HepG2 (cell line): ENCODE results near the gene FBXO4. TPM values are rescaled to one million over a fixed set of nuclear protein-coding genes. Genes with fewer than 3 reads are reported as not detected.

Experiments used
- ATAD3A ChIP-seq: sonication (generic); formaldehyde crosslinking; IDR thresholded peaks from 2 replicates; pipeline ENCODE4 v1.4.0; 2020; ENCODE audit warnings: missing genetic modification reagents
- ATM ChIP-seq: fragments of 450-650 bp; IDR thresholded peaks from 2 replicates; pipeline ENCODE4 v1.7.1; 2017; ENCODE audit warnings: mild to moderate bottlenecking, borderline replicate concordance
- BATF2 ChIP-seq: sonication (generic); formaldehyde crosslinking; IDR thresholded peaks from 2 replicates; pipeline ENCODE4 v1.8.0; 2022; ENCODE audit warnings: mild to moderate bottlenecking, missing genetic modification reagents, moderate library complexity
- CSRNP2 ChIP-seq: sonication (generic); formaldehyde crosslinking; conservative IDR thresholded peaks from 2 replicates; pipeline ENCODE4 v1.8.0; 2022; ENCODE audit warnings: low read depth, missing genetic modification reagents
- DBP ChIP-seq: sonication (generic); formaldehyde crosslinking; IDR thresholded peaks from 2 replicates; pipeline ENCODE4 v1.4.0; 2020; ENCODE audit warnings: missing genetic modification reagents; ENCODE audit errors: not compliant biosample characterization
- EZH2 ChIP-seq: conservative IDR thresholded peaks from 2 replicates; pipeline ENCODE4 v1.6.1; 2012; ENCODE audit warnings: mild to moderate bottlenecking, low read depth, low read length, moderate library complexity
- HDAC1 ChIP-seq: sonication (generic); formaldehyde crosslinking; IDR thresholded peaks from 2 replicates; pipeline ENCODE4 v1.5.1; 2020; ENCODE audit warnings: mild to moderate bottlenecking, missing genetic modification reagents
- HES4 ChIP-seq: sonication (generic); formaldehyde crosslinking; IDR thresholded peaks from 2 replicates; pipeline ENCODE4 v1.9.0; 2021; ENCODE audit warnings: mild to moderate bottlenecking, missing genetic modification reagents, borderline replicate concordance
- IRF9 ChIP-seq: sonication (generic); formaldehyde crosslinking; IDR thresholded peaks from 2 replicates; pipeline ENCODE4 v1.8.0; 2022; ENCODE audit warnings: missing genetic modification reagents, mild to moderate bottlenecking, borderline replicate concordance
- KDM1A ChIP-seq: IDR thresholded peaks from 2 replicates; pipeline ENCODE4 v1.6.1; 2016; ENCODE audit warnings: missing compliant biosample characterization
- KLF9 ChIP-seq: IDR thresholded peaks from 2 replicates; pipeline ENCODE4 v1.6.1; 2016; ENCODE audit warnings: low read depth
- MEF2D ChIP-seq: sonication (generic); formaldehyde crosslinking; IDR thresholded peaks from 2 replicates; pipeline ENCODE4 v1.5.1; 2020; ENCODE audit warnings: mild to moderate bottlenecking, missing genetic modification reagents
- MLLT10 ChIP-seq: sonication (generic); formaldehyde crosslinking; IDR thresholded peaks from 2 replicates; pipeline ENCODE4 v1.4.0; 2020; ENCODE audit warnings: missing genetic modification reagents
- SP5 ChIP-seq: IDR thresholded peaks from 2 replicates; pipeline ENCODE4 v1.6.1; 2016; ENCODE audit warnings: low read depth, borderline replicate concordance
- TAF1 ChIP-seq: sonication (generic); formaldehyde crosslinking; IDR thresholded peaks from 2 replicates; pipeline ENCODE4 v1.4.0; 2020; ENCODE audit warnings: missing genetic modification reagents
- TFDP2 ChIP-seq: sonication (generic); formaldehyde crosslinking; IDR thresholded peaks from 2 replicates; pipeline ENCODE4 v1.4.0; 2020; ENCODE audit warnings: missing genetic modification reagents
- ZNF317 ChIP-seq: sonication (generic); formaldehyde crosslinking; IDR thresholded peaks from 2 replicates; pipeline ENCODE4 v1.5.0; 2020; ENCODE audit warnings: mild to moderate bottlenecking, missing genetic modification reagents
- ZNF367 ChIP-seq: sonication (generic); formaldehyde crosslinking; IDR thresholded peaks from 2 replicates; pipeline ENCODE4 v1.4.0; 2020; ENCODE audit warnings: missing genetic modification reagents, borderline replicate concordance
- ZNF468 ChIP-seq: sonication (generic); formaldehyde crosslinking; IDR thresholded peaks from 2 replicates; pipeline ENCODE4 v1.8.0; 2022; ENCODE audit warnings: mild to moderate bottlenecking, moderate library complexity, missing genetic modification reagents
- ZNF501 ChIP-seq: sonication (generic); formaldehyde crosslinking; IDR thresholded peaks from 2 replicates; pipeline ENCODE4 v1.5.1; 2020; ENCODE audit warnings: mild to moderate bottlenecking, moderate library complexity, missing genetic modification reagents
- ZNF550 ChIP-seq: sonication (generic); formaldehyde crosslinking; IDR thresholded peaks from 2 replicates; pipeline ENCODE4 v1.4.0; 2020; ENCODE audit warnings: mild to moderate bottlenecking, missing genetic modification reagents, borderline replicate concordance
- ZNF562 ChIP-seq: sonication (generic); formaldehyde crosslinking; IDR thresholded peaks from 2 replicates; pipeline ENCODE4 v1.8.0; 2022; ENCODE audit warnings: missing genetic modification reagents, borderline replicate concordance
- ZNF564 ChIP-seq: sonication (generic); formaldehyde crosslinking; IDR thresholded peaks from 2 replicates; pipeline ENCODE4 v1.8.1; 2023; ENCODE audit warnings: mild to moderate bottlenecking, missing genetic modification reagents
- ZNF746 ChIP-seq: sonication (generic); formaldehyde crosslinking; IDR thresholded peaks from 2 replicates; pipeline ENCODE4 v1.8.0; 2022; ENCODE audit warnings: mild to moderate bottlenecking, missing genetic modification reagents
- ZNF749 ChIP-seq: sonication (generic); formaldehyde crosslinking; IDR thresholded peaks from 2 replicates; pipeline ENCODE4 v1.8.0; 2022; ENCODE audit warnings: mild to moderate bottlenecking, missing genetic modification reagents, moderate library complexity, borderline replicate concordance
- ZSCAN29 ChIP-seq: sonication (generic); formaldehyde crosslinking; conservative IDR thresholded peaks from 2 replicates; pipeline ENCODE4 v1.4.0; 2020; ENCODE audit warnings: mild to moderate bottlenecking, missing genetic modification reagents
- polyA plus RNA-seq, 8 experiments: library from polyadenylated mRNA; depleted of rRNA in 3 of 8; stranded (reverse) in 7 of 8; unstranded in 1 of 8; fragments of >200 nt; fragmentation: Illumina TruSeq in 4 of 8; extraction: Trizol in 4 of 8; gene quantifications; 2 replicates each; pipeline versions ENCODE4 v1.2.1 to v1.2.3, GENCODE V29; 2011 to 2016; ENCODE audit warnings: low read depth in 4 of 8, missing spikeins in 1 of 8, mixed read lengths in 1 of 8; ENCODE audit not compliant: insufficient read depth in 1 of 8
- total RNA-seq, 5 experiments: library from RNA; depleted of rRNA; stranded (reverse); fragments of >200 nt; fragmentation: Illumina TruSeq; extraction: Trizol; gene quantifications; 2 replicates each; pipeline ENCODE4 v1.2.3, GENCODE V29; 2016; ENCODE audit warnings: low read depth in 1 of 5

Gene FBXO4
- total and polyA plus RNA-seq, 2 of the 13 experiments (the other 11 are each of a cell fraction or from before 2014, with no cell fraction given) = 5.2 to 16.4 TPM

DNA sequence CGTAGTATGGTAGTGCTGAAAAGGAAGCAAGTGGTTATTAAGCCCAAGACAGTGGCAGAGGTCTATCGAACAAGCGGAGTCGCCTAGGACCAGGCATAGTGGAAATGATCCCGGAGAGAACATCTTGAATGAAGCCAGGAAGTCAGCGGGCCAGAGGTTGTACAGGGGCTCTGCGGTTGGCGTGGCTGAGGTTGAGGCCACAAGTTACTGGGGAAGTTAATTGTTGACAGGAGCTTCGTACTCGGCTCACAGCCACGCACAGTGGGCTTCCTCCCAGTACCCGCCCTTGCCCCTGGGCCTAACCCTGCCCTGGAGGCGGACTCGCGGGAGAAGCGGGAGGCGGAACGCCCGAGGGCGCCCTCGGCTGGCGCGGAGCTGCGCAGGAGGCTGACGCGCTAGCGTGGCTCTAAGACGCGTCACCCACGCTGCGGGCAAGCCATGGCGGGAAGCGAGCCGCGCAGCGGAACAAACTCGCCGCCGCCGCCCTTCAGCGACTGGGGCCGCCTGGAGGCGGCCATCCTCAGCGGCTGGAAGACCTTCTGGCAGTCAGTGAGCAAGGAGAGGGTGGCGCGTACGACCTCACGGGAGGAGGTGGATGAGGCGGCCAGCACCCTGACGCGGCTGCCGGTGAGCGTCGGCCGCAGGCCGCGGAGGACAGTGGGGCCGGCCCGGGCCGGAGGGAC lies at the start of gene FBXO4 (continued):
- TF ChIP-seq DBP (peak; percentile 60), HES4 (peak; percentile 56; the same call in 1 of the 2 replicates), ZNF550 (CRISPR knock-in tag) (peak; percentile 46; the same call in 1 of the 2 replicates), BATF2 (CRISPR knock-in tag) (0 out of 2 replicates have a peak, but pooled peaks have one; percentile 67), ZNF468 (CRISPR knock-in tag) (no peak), ZNF746 (no peak), MEF2D (CRISPR knock-in tag) (no peak), ATAD3A (CRISPR knock-in tag) (no peak), ZNF367 (CRISPR knock-in tag) (no peak), CSRNP2 (CRISPR knock-in tag) (no peak), IRF9 (peak; percentile 80; the same call in 1 of the 2 replicates), TAF1 (peak; percentile 90), ATM (no peak), KDM1A (peak; percentile 42; the same call in 1 of the 2 replicates), ZNF564 (CRISPR knock-in tag) (no peak), KLF9 (CRISPR knock-in tag) (peak; percentile 37; the same call in 1 of the 2 replicates), SP5 (CRISPR knock-in tag) (0 out of 2 replicates have a peak, but pooled peaks have one; percentile 45), EZH2 (no peak), ZNF562 (CRISPR knock-in tag) (no peak), ZNF317 (CRISPR knock-in tag) (no peak), ZSCAN29 (CRISPR knock-in tag) (peak; percentile 85), ZNF749 (CRISPR knock-in tag) (0 out of 2 replicates have a peak, but pooled peaks have one; percentile 74), MLLT10 (CRISPR knock-in tag) (no peak), HDAC1 (CRISPR knock-in tag) (peak; percentile 95), TFDP2 (peak; percentile 86), ZNF501 (CRISPR knock-in tag) (peak; percentile 83)
